ENCODE data around the gene FHOD3. TPM values are rescaled to one million over a fixed set of nuclear protein-coding genes. Genes with fewer than 3 reads are reported as not detected.

FHOD3 gene
- total and polyA plus RNA-seq, 2 experiments from 2014 or later = 2.7 to 8.7 TPM

GRCh38 chr18:36737316-36737715 is 439.8 kb downstream of the FHOD3 start:
- Mint-ChIP-seq H3K27me3 (ENCODE audit: insufficient read depth, low read depth, poor library complexity) (peaks cover 9% of the 10 kb centered on the region), H3K27ac (no peak overlapping the region), H3K36me3 (ENCODE audit: low read depth) (peaks cover 16% of the 10 kb centered on the region), H3K4me1 (peaks cover 3% of the 10 kb centered on the region; the same call in 1 of the 3 replicates), H3K9me3 (peaks cover 11% of the 10 kb centered on the region), H3K4me3 (no peak overlapping the region)
- Histone ChIP-seq H3K79me2 (replicated peaks; ENCODE audit: insufficient read depth) (no peaks in the 10 kb centered on the region), H3F3A (replicated peaks; ENCODE audit: low read depth) (no peaks in the 10 kb centered on the region), H4K20me1 (replicated peaks; ENCODE audit: insufficient read depth) (no peaks in the 10 kb centered on the region), H3K4me1 (ENCODE audit: insufficient read depth) (no peaks in the 10 kb centered on the region), H3K36me3 (ENCODE audit: insufficient read depth) (no peaks in the 10 kb centered on the region; the same call in 1 of the 2 replicates), H3K27me3 (ENCODE audit: insufficient read depth) (no peaks in the 10 kb centered on the region), H3K4me2 (no peak overlapping the region), H3K9me2 (ENCODE audit: insufficient read depth) (0 out of 2 replicates have a peak, but pooled peaks cover 2% of the 10 kb centered on the region), H3K4me3 (no peak overlapping the region), H3K27ac (ENCODE audit: low read depth) (no peak overlapping the region), H2AFZ (no peak overlapping the region)
- ATAC-seq (no peak), DNase-seq (ENCODE audit: low spot score) (no peak)
- TF ChIP-seq, protein P1, sequence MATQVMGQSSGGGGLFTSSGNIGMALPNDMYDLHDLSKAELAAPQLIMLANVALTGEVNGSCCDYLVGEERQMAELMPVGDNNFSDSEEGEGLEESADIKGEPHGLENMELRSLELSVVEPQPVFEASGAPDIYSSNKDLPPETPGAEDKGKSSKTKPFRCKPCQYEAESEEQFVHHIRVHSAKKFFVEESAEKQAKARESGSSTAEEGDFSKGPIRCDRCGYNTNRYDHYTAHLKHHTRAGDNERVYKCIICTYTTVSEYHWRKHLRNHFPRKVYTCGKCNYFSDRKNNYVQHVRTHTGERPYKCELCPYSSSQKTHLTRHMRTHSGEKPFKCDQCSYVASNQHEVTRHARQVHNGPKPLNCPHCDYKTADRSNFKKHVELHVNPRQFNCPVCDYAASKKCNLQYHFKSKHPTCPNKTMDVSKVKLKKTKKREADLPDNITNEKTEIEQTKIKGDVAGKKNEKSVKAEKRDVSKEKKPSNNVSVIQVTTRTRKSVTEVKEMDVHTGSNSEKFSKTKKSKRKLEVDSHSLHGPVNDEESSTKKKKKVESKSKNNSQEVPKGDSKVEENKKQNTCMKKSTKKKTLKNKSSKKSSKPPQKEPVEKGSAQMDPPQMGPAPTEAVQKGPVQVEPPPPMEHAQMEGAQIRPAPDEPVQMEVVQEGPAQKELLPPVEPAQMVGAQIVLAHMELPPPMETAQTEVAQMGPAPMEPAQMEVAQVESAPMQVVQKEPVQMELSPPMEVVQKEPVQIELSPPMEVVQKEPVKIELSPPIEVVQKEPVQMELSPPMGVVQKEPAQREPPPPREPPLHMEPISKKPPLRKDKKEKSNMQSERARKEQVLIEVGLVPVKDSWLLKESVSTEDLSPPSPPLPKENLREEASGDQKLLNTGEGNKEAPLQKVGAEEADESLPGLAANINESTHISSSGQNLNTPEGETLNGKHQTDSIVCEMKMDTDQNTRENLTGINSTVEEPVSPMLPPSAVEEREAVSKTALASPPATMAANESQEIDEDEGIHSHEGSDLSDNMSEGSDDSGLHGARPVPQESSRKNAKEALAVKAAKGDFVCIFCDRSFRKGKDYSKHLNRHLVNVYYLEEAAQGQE (IDR thresholded peaks at IDR 0.05; ENCODE audit: unreplicated experiment) = no peak
- TF ChIP-seq EZH2phosphoT487 (IDR thresholded peaks at IDR 0.05; ENCODE audit: unreplicated experiment) = no peak
- TF ChIP-seq ZNF462 (CRISPR knock-in tag; IDR thresholded peaks at IDR 0.05) = no peak
- TF ChIP-seq STAT1 (IDR thresholded peaks at IDR 0.05; ENCODE audit: unreplicated experiment) = no peak
- TF ChIP-seq CREB1 (CRISPR knock-in tag; IDR thresholded peaks at IDR 0.05; ENCODE audit: low read depth) = no peak
- no peak for TF ChIP-seq NANOG (IDR thresholded peaks at IDR 0.05; ENCODE audit: borderline replicate concordance)
- no peak for TF ChIP-seq ZNF331 (CRISPR knock-in tag; IDR thresholded peaks at IDR 0.05; ENCODE audit: low read depth)
- TF ChIP-seq JUNB (IDR thresholded peaks at IDR 0.05; ENCODE audit: unreplicated experiment) = no peak
